Esophagus muscularis mucosa (tissue), 4 donors: ENCODE data around the gene C12orf76. TPM values are rescaled to one million over a fixed set of nuclear protein-coding genes. Genes with fewer than 3 reads are reported as not detected.

Source experiments
- DNase-seq: peaks from one replicate; pipeline ENCODE4 v3.0.0-alpha.2; 2017; ENCODE audit errors: extremely low spot score
- H3K27ac ChIP-seq, 4 donors: fragments of 200-600 bp; sonication (generic); replicated peaks in 1 of 4; 1 replicate in 3 of 4; 2 replicates in 1 of 4; pipeline ENCODE4 v1.5.1; 2016 to 2019; ENCODE audit warnings: mild to moderate bottlenecking in 1 of 4
- H3K27me3 ChIP-seq, 4 donors: fragments of 200-600 bp; sonication (generic); one replicate each; pipeline versions ENCODE4 v1.5.1 to v1.6.0; 2016 to 2019
- H3K36me3 ChIP-seq, 4 donors: fragments of 200-600 bp; sonication (generic); one replicate each; pipeline ENCODE4 v1.5.1; 2016 to 2019
- H3K4me1 ChIP-seq, 4 donors: fragments of 200-600 bp; sonication (generic); one replicate each; pipeline ENCODE4 v1.5.1; 2016 to 2019
- H3K4me3 ChIP-seq, 4 donors: fragments of 200-600 bp; sonication (generic); 1 replicate in 2 of 4; 2 replicates in 2 of 4; pipeline ENCODE4 v1.5.1; 2016 to 2019; ENCODE audit warnings: mild to moderate bottlenecking in 4 of 4, moderate library complexity in 1 of 4
- H3K9me3 ChIP-seq, 4 donors: fragments of 200-600 bp; sonication (generic); 1 replicate in 3 of 4; 2 replicates in 1 of 4; pipeline ENCODE4 v1.5.1; 2016 to 2019
- CTCF ChIP-seq, 3 experiments: fragments of 200-600 bp in 2 of 3; fragments of 450-650 bp in 1 of 3; sonication (generic) in 2 of 3; IDR thresholded peaks; one replicate each; pipeline ENCODE4 v1.5.1; 2017 to 2019; ENCODE audit warnings: antibody characterized with exemption in 3 of 3, mild to moderate bottlenecking in 2 of 3, moderate library complexity in 1 of 3
- EP300 ChIP-seq: sonication (generic); formaldehyde crosslinking; IDR thresholded peaks from one replicate; pipeline ENCODE4 v1.6.1; 2017; ENCODE audit warnings: antibody characterized with exemption
- POLR2A ChIP-seq: fragments of 450-650 bp; IDR thresholded peaks from one replicate; pipeline ENCODE4 v1.6.1; 2017; ENCODE audit warnings: antibody characterized with exemption, moderate library complexity, mild to moderate bottlenecking, low read depth
- POLR2AphosphoS5 ChIP-seq, 2 donors: sonication (generic); formaldehyde crosslinking; IDR thresholded peaks; one replicate each; pipeline ENCODE4 v1.6.1; 2017; ENCODE audit warnings: antibody characterized with exemption in 2 of 2
- WGBS: methylation state at CpG from one replicate; pipeline ENCODE4 v1.1.5; 2018; 5-methylcytosine and 5-hydroxymethylcytosine counted together
- intact Hi-C: fragments of 100-400 bp; cut with DNase I; formaldehyde crosslinking; loops from one replicate; pipeline ENCODE4 v1.15.1; 2023
- total RNA-seq, 4 donors: library from RNA; depleted of rRNA; stranded (reverse); fragments of >200 nt; gene quantifications; one replicate each; pipeline versions ENCODE4 v1.1.0 to v1.2.1, GENCODE V29; 2016

The C12orf76 gene
- 10 to 100 TPM; 13.6 to 14.7 (median 13.9) TPM for total RNA-seq

- peak within 1 kb of the TSS; percentile 79 to 97 (median 87) for H3K4me3 ChIP-seq
- DNase-seq = peak; percentile 98
- peaks cover 0 to 10% (median 3%) of the 10 kb centered on the region in 4 donors for H3K36me3 ChIP-seq
- peaks cover 19 to 46% (median 43%) of the 10 kb centered on the region in 4 donors for H3K4me1 ChIP-seq
- no peaks in the 10 kb centered on the region for H3K27me3 ChIP-seq
- WGBS = 3% methylated on average over 26 of the region's 47 CpGs
- H3K9me3 ChIP-seq = no peaks in the 10 kb centered on the region
- peak in 1 of 3 experiments; percentile 15 for TF ChIP-seq CTCF (IDR thresholded peaks at IDR 0.05)
- TF ChIP-seq EP300 = no peak
- no peak for TF ChIP-seq POLR2A
- peak; percentile 90 to 91 for TF ChIP-seq POLR2AphosphoS5 (IDR thresholded peaks at IDR 0.05)
- intact Hi-C loops = no loop called here
- peak within 1 kb of the TSS; percentile 74 to 87 (median 84) for H3K27ac ChIP-seq
Measured at GRCh38 chr12:110048242-110049027, at the start of gene C12orf76. Gene C12orf76 (minus strand): TSS chr12:110048522. CDS start chr12:110048495, 27 bp downstream.

GRCh38 chr12:110093631-110094311 lies 45.4 kb upstream of the C12orf76 start:
- intact Hi-C loops = no loop called here
- Histone ChIP-seq H3K4me3 (no peak overlapping the region), H3K27me3 (peaks cover 0 to 4% (median 0%) of the 10 kb centered on the region in 4 donors), H3K4me1 (no peaks in the 10 kb centered on the region), H3K27ac (no peak overlapping the region), H3K9me3 (no peaks in the 10 kb centered on the region), H3K36me3 (no peaks in the 10 kb centered on the region)
- no peak for DNase-seq
- WGBS = 42% methylated on average over 7 of the region's 7 CpGs
- TF ChIP-seq POLR2A (no peak), EP300 (no peak), POLR2AphosphoS5 (IDR thresholded peaks at IDR 0.05) (no peak), CTCF (IDR thresholded peaks at IDR 0.05) (no peak)

GRCh38 chr12:110091136-110091711 lies 42.9 kb upstream of the C12orf76 start:
- WGBS = 74% methylated on average over 3 of the region's 3 CpGs
- H3K27ac ChIP-seq = no peak overlapping the region
- H3K27me3 ChIP-seq = peaks cover 0 to 4% (median 0%) of the 10 kb centered on the region in 4 donors
- no peak overlapping the region for H3K4me3 ChIP-seq
- H3K4me1 ChIP-seq = no peaks in the 10 kb centered on the region
- DNase-seq = no peak
- no peaks in the 10 kb centered on the region for H3K9me3 ChIP-seq
- TF ChIP-seq POLR2A = no peak
- TF ChIP-seq POLR2AphosphoS5 (IDR thresholded peaks at IDR 0.05) = no peak
- no peak for TF ChIP-seq CTCF (IDR thresholded peaks at IDR 0.05)
- TF ChIP-seq EP300 = no peak
- H3K36me3 ChIP-seq = no peaks in the 10 kb centered on the region
- intact Hi-C loops = no loop called here

- H3K4me1 ChIP-seq = no peaks in the 10 kb centered on the region
- no peak overlapping the region for H3K27ac ChIP-seq
- TF ChIP-seq POLR2A = no peak
- no peak for TF ChIP-seq EP300
- TF ChIP-seq CTCF (IDR thresholded peaks at IDR 0.05) = no peak
- no peak for TF ChIP-seq POLR2AphosphoS5 (IDR thresholded peaks at IDR 0.05)
- intact Hi-C loops = no loop called here
- H3K27me3 ChIP-seq = peaks cover 0 to 4% (median 0%) of the 10 kb centered on the region in 4 donors
- WGBS = 84% methylated on average over 7 of the region's 8 CpGs
- no peaks in the 10 kb centered on the region for H3K9me3 ChIP-seq
- H3K36me3 ChIP-seq = no peaks in the 10 kb centered on the region
- no peak for DNase-seq
- H3K4me3 ChIP-seq = no peak overlapping the region
Measured at GRCh38 chr12:110090266-110091135, 42.2 kb upstream of the C12orf76 start.
